KMS-11 (cell line): ENCODE results near the gene SLC8A1.

ENCODE experiments used
- H2AFZ ChIP-seq: fragments of 200-600 bp; sonication (generic); 2 replicates; pipeline ENCODE4 v1.6.1; 2016; ENCODE audit warnings: antibody characterized with exemption, mixed run types, low read depth
- H3K27ac ChIP-seq: fragments of 200-600 bp; sonication (generic); 2 replicates; pipeline ENCODE4 v1.6.1; 2016; ENCODE audit warnings: mild to moderate bottlenecking, mixed run types
- H3K27me3 ChIP-seq: fragments of 200-600 bp; sonication (generic); 2 replicates; pipeline ENCODE4 v1.6.1; 2017; ENCODE audit warnings: mild to moderate bottlenecking, low read depth, mixed run types, moderate library complexity; ENCODE audit not compliant: insufficient read depth
- H3K36me3 ChIP-seq: fragments of 200-600 bp; sonication (generic); 2 replicates; pipeline ENCODE4 v1.6.1; 2017; ENCODE audit warnings: mild to moderate bottlenecking, mixed run types; ENCODE audit not compliant: insufficient read depth
- H3K4me1 ChIP-seq: fragments of 200-600 bp; sonication (generic); 2 replicates; pipeline ENCODE4 v1.6.1; 2016; ENCODE audit warnings: mild to moderate bottlenecking, low read depth, mixed run types; ENCODE audit not compliant: poor library complexity, severe bottlenecking
- H3K4me2 ChIP-seq: fragments of 200-600 bp; sonication (generic); 2 replicates; pipeline ENCODE4 v1.7.0; 2016; ENCODE audit warnings: mild to moderate bottlenecking, mixed run types
- H3K4me3 ChIP-seq: fragments of 200-600 bp; sonication (generic); IDR thresholded peaks from 2 replicates; pipeline ENCODE4 v1.6.1; 2017; ENCODE audit warnings: low read depth, low read length, mixed read lengths; ENCODE audit not compliant: insufficient read depth
- H3K79me2 ChIP-seq: fragments of 200-600 bp; sonication (generic); 2 replicates; pipeline ENCODE4 v1.6.1; 2016; ENCODE audit warnings: low read depth, mixed run types; ENCODE audit not compliant: insufficient read depth
- H3K9ac ChIP-seq: fragments of 200-600 bp; sonication (generic); 2 replicates; pipeline ENCODE4 v1.6.1; 2016; ENCODE audit warnings: mild to moderate bottlenecking, mixed run types
- H4K20me1 ChIP-seq: fragments of 200-600 bp; sonication (generic); 2 replicates; pipeline ENCODE4 v1.6.1; 2016; ENCODE audit warnings: mild to moderate bottlenecking, mixed run types; ENCODE audit not compliant: insufficient read depth
- CTCF ChIP-seq: fragments of 200-600 bp; sonication (generic); conservative IDR thresholded peaks from 2 replicates; pipeline ENCODE4 v1.6.1; 2017; ENCODE audit warnings: low read depth, mild to moderate bottlenecking, antibody characterized with exemption, low read length, moderate library complexity, mixed read lengths

Gene SLC8A1

GRCh38 chr2:40138314-40138713 is 313.6 kb downstream of the SLC8A1 start:
- no peak for TF ChIP-seq CTCF
- Histone ChIP-seq H3K27ac (no peak overlapping the region), H3K27me3 (no peaks in the 10 kb centered on the region)

DNA sequence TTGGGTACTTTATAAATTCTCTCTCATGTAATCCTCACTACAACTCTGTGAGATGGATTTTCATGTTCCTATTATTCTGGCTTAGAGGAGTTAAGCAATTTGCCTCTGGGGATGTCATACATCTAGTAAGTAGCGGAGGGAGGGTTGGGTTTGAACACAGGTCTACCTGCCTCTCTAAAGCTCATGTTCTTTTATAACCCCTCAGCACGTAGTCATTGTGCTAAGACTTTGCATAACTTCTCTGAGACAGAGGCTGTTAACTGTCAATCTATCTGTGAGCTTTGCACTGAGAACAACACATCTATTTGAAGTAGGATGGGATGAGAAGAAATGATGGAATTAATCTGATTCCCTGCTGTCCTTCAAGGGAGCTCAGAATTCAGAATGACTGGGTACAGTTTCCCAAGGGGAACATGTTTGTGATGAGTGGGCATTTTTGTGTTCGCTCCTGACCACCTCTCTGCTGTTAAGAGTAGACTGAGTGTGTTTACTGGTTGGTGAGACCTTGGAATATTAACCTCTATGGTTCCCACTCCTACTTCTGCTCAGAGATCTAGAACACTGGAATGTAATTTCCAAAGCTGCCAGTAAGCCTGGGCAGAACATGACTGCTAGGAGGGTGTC is 320.7 kb downstream of the SLC8A1 start:
- Histone ChIP-seq H3K36me3 (no peaks in the 10 kb centered on the region), H4K20me1 (no peaks in the 10 kb centered on the region), H3K79me2 (no peaks in the 10 kb centered on the region), H3K4me2 (no peak overlapping the region), H3K9ac (no peak overlapping the region), H3K4me1 (no peaks in the 10 kb centered on the region), H3K27me3 (no peaks in the 10 kb centered on the region), H3K27ac (no peak overlapping the region), H3K4me3 (no peak overlapping the region), H2AFZ (no peak overlapping the region)
- no peak for TF ChIP-seq CTCF

More at GRCh38 chr2:40138314-40138713, 313.6 kb downstream of the SLC8A1 start:
- Histone ChIP-seq H3K9ac (no peak overlapping the region), H3K36me3 (no peaks in the 10 kb centered on the region), H3K4me1 (no peaks in the 10 kb centered on the region), H3K4me3 (no peak overlapping the region), H2AFZ (no peak overlapping the region), H3K79me2 (no peaks in the 10 kb centered on the region), H4K20me1 (no peaks in the 10 kb centered on the region), H3K4me2 (no peak overlapping the region)

DNA sequence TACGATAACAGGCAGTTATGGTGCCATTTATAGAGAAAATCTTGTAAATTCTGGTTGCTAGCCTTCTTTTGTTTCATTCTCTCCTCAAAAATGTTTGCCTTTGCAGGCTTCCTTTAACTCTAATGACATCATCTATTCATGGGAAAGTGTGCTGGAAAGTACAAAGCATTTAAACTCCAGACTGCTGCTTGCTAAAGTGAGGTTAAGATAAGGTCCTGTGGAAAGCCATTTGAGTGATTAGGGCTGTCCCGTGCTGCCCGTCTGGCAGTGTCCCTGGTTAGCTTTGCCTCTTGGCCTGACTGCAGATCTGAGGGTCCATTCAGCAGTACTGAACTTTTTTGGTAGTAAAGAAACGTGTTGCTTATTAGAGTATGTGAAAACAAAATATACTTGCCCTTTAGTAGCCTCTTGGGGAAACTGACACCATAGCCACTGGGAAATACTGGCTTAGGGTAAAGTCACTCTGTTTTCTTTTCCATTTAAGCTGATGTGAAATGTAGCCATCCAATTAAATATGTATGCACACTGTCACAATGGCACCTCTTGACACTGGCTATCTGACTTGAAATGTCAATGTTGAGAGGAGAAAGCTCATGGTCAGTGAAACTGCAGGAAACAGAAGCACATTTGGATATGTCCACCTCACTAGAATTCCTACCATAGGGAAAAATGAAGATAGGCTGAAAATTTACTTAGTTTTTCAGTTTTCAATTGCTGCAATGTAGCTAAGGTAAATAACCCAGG is 321.5 kb downstream of the SLC8A1 start:
- Histone ChIP-seq H3K79me2 (no peaks in the 10 kb centered on the region), H3K36me3 (no peaks in the 10 kb centered on the region)

DNA sequence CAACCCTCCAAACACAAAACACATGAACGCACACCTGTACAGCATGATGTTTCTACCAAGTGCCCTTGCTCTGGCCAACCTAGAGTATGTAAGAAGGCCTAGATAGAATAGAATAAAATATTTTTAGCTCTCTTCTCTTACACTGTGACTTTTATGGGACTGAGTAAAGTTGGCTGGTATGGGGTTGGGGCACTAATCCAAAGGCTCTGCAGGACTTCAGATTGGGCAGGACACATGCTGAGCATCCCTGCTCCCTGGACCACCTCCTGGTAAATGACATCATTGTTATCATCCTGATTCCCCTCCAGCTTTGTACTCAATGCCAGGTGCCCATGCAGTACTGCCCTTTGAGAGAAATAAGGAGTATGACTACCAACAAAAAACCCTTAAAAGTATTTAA is 322.2 kb downstream of the SLC8A1 start:
- no peak for TF ChIP-seq CTCF
- H4K20me1 ChIP-seq, result no peaks in the 10 kb centered on the region
- H3K27ac ChIP-seq, result no peak overlapping the region
- H3K9ac ChIP-seq, result no peak overlapping the region
- H3K79me2 ChIP-seq, result no peaks in the 10 kb centered on the region
- no peaks in the 10 kb centered on the region for H3K4me1 ChIP-seq
- no peak overlapping the region for H3K4me3 ChIP-seq
- H3K4me2 ChIP-seq, result no peak overlapping the region
- H3K27me3 ChIP-seq, result no peaks in the 10 kb centered on the region
- H2AFZ ChIP-seq, result no peak overlapping the region
- no peaks in the 10 kb centered on the region for H3K36me3 ChIP-seq

More for the DNA sequence above, 321.5 kb downstream of the SLC8A1 start:
- Histone ChIP-seq H3K4me1 (no peaks in the 10 kb centered on the region), H3K27ac (no peak overlapping the region), H3K4me3 (no peak overlapping the region), H3K4me2 (no peak overlapping the region), H3K9ac (no peak overlapping the region), H4K20me1 (no peaks in the 10 kb centered on the region), H2AFZ (no peak overlapping the region), H3K27me3 (no peaks in the 10 kb centered on the region)
- no peak for TF ChIP-seq CTCF
